AG04450 (cell line): Measurements from ENCODE around the gene CIB4. TPM values are rescaled to one million over a fixed set of nuclear protein-coding genes. Genes with fewer than 3 reads are reported as not detected.

Experiments
- CTCF ChIA-PET: fragments of 300-600, 350-600 bp; formaldehyde crosslinking; extraction: SDS; loops from one replicate; lab custom pipeline; 2022; ENCODE audit warnings: antibody characterized with exemption, inconsistent platforms; lab: Charles Lee
- POLR2A ChIA-PET: fragments of 350-600 bp; formaldehyde crosslinking; extraction: SDS; loops from one replicate; lab custom pipeline; 2021; ENCODE audit warnings: antibody characterized with exemption, inconsistent platforms; lab: Yijun Ruan, JAX
- DNase-seq: peaks from one replicate; pipeline ENCODE4 v3.0.0-alpha.2; 2011; ENCODE audit warnings: low read depth, low spot score
- H3K27ac ChIP-seq: one replicate; pipeline ENCODE4 v1.5.1; 2012; ENCODE audit warnings: low read depth, low read length, control low read depth
- H3K27me3 ChIP-seq: one replicate; pipeline ENCODE4 v1.6.0; 2012; ENCODE audit warnings: low read length; ENCODE audit not compliant: control insufficient read depth, insufficient read depth
- H3K4me3 ChIP-seq: 2 replicates; pipeline ENCODE4 v1.5.1; 2011; ENCODE audit warnings: mild to moderate bottlenecking, low read depth, low read length, control low read depth
- H3K9me3 ChIP-seq: 2 replicates; pipeline ENCODE4 v1.5.1; 2012; ENCODE audit warnings: low read length; ENCODE audit not compliant: control insufficient read depth, insufficient read depth
- CTCF ChIP-seq: IDR thresholded peaks from 2 replicates; pipeline ENCODE4 v1.5.1; 2011; ENCODE audit warnings: low read depth, low read length, control low read depth, inconsistent platforms
- polyA plus RNA-seq: library from polyadenylated mRNA; depleted of rRNA; stranded (reverse); fragments of >200 nt; gene quantifications from 2 replicates; pipeline ENCODE4 v1.2.3, GENCODE V29; 2011; rRNA removed
- small RNA-seq: library from RNA; depleted of rRNA; stranded (forward); fragments of <200 nt; gene quantifications from one replicate; pipeline ENCODE3, GENCODE V24; 2012; ENCODE audit warnings: low read depth; ENCODE audit not compliant: insufficient read length

The CIB4 gene
- polyA plus RNA-seq, 1 experiment: not detected

GRCh38 chr2:26532301-26533250 lies 108.6 kb downstream of the CIB4 start:
- Histone ChIP-seq H3K27me3 (peaks cover 42% of the 10 kb centered on the region), H3K4me3 (no peak overlapping the region), H3K9me3 (no peaks in the 10 kb centered on the region; the same call in 1 of the 2 replicates), H3K27ac (no peak overlapping the region)
- POLR2A ChIA-PET: no interaction called here
- no peak for DNase-seq
- CTCF ChIA-PET: interaction anchor here (0.6 kb wide), 1 partner anchor 85 kb away, joined by 6 read pairs; no protein-coding TSS in a partner anchor
- no peak for TF ChIP-seq CTCF

Small RNA genes lying within 50 kb of the gene (small RNA-seq; reads per million reads assigned to genes)
- gene AC015977.1: not detected

Other genes with a start within 250 kb of the CIB4 start
- gene DRC1, start 239.4 kb downstream of the CIB4 start, polyA plus RNA-seq: 0.16 TPM in 1 of 2 replicates, not detected in the other
- not detected in 2 replicates for gene OTOF, start 163.2 kb downstream of the CIB4 start, polyA plus RNA-seq
- gene KCNK3, start 51.4 kb upstream of the CIB4 start, polyA plus RNA-seq: 0.04 and 0.05 TPM in 2 replicates
- 31.4 and 38.8 TPM in 2 replicates for gene SLC35F6, start 122.9 kb upstream of the CIB4 start, polyA plus RNA-seq
- gene CENPA, start 144.7 kb upstream of the CIB4 start, polyA plus RNA-seq: 6.8 and 9.3 TPM in 2 replicates
- gene DPYSL5, start 206.8 kb upstream of the CIB4 start, polyA plus RNA-seq: not detected in 2 replicates